NCI-H1417 treated with DMSO at 0.1 percent for 48 hours (cell line): ENCODE measurements around the gene COL16A1.

Source experiments
- DNase-seq: peaks from one replicate; lab custom pipeline; 2025; lab: John Stamatoyannopoulos, UW

The COL16A1 gene

GRCh38 chr1:31705080-31705866 lies 1.5 kb upstream of the COL16A1 start:
- DNase-seq = no peak

GRCh38 chr1:31704271-31705079 lies 658 bp upstream of the COL16A1 start:
- peak; percentile 5 for DNase-seq

GRCh38 chr1:31702836-31703404 lies 897 bp downstream of the COL16A1 start:
- no peak for DNase-seq

DNA sequence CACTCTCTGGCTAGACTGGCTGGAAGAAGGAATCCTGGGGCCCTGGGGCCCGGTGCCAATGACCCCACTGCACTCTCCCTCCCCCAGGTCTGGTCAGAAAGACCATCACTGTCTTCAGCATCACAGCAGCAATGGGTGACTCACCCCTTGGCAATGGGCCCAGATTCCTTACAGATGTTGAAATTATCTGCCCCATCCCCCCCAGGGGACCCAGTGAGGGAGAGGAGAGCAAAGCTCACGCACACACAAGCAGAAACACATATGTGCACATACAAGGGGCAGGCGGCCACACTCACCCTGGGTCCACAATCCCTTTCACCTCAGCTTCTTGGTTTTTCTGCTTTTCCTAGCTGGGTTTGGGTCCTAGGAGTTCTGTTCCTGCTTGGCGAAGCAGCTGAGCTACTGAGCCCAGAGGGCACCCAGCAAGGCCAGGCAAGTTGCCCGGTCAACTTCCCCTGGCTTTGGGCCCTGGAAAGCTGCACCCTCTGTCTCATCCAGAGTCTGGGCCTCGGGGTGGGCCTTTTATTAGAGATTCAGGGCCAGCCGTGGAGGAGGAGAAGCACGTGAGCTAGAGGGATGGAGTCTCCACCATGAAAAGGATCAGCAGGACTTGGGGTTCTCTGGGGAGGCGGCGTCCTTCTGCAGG lies 2.6 kb downstream of the COL16A1 start:
- DNase-seq = no peak

GRCh38 chr1:31700468-31701090 lies 3.2 kb downstream of the COL16A1 start:
- DNase-seq = no peak

- DNase-seq = no peak
Observed at GRCh38 chr1:31699341-31699891, 4.4 kb downstream of the COL16A1 start.

GRCh38 chr1:31697369-31697984 lies 6.3 kb downstream of the COL16A1 start:
- DNase-seq = no peak

- DNase-seq = no peak
Observed at GRCh38 chr1:31696242-31696641, 7.6 kb downstream of the COL16A1 start.

DNA sequence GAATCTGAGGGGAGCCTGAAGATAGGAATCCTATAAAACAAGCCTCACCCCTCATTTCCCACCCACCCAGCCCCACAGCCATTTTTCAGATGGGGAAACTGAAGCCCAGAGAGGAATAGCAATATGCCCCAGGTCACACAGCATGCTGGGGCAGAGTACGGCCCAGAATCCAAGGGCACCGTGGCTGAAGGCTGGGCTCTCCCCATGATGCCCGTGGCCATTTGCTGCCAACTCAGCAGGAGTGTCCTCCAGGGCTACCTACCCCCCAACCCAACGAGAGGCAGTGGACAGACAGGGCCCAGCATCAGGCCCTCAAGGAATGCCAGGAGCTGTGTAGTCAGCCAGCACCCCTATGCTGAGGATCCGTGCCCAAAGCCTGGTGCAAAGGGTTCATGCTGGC lies 8.5 kb downstream of the COL16A1 start:
- DNase-seq = no peak

GRCh38 chr1:31694964-31695313 lies 8.9 kb downstream of the COL16A1 start:
- DNase-seq = no peak

GRCh38 chr1:31694069-31694963 lies 9.5 kb downstream of the COL16A1 start:
- no peak for DNase-seq

- no peak for DNase-seq
Observed at GRCh38 chr1:31693231-31693630, 10.6 kb downstream of the COL16A1 start.

- DNase-seq = no peak
Observed at GRCh38 chr1:31691951-31692350, 11.9 kb downstream of the COL16A1 start.

- DNase-seq = no peak
Observed at GRCh38 chr1:31691446-31691845, 12.4 kb downstream of the COL16A1 start.

GRCh38 chr1:31690921-31691320 lies 12.9 kb downstream of the COL16A1 start:
- DNase-seq = no peak

GRCh38 chr1:31689854-31690253 lies 14.0 kb downstream of the COL16A1 start:
- no peak for DNase-seq

- DNase-seq = no peak
Observed at GRCh38 chr1:31689379-31689778, 14.4 kb downstream of the COL16A1 start.

DNA sequence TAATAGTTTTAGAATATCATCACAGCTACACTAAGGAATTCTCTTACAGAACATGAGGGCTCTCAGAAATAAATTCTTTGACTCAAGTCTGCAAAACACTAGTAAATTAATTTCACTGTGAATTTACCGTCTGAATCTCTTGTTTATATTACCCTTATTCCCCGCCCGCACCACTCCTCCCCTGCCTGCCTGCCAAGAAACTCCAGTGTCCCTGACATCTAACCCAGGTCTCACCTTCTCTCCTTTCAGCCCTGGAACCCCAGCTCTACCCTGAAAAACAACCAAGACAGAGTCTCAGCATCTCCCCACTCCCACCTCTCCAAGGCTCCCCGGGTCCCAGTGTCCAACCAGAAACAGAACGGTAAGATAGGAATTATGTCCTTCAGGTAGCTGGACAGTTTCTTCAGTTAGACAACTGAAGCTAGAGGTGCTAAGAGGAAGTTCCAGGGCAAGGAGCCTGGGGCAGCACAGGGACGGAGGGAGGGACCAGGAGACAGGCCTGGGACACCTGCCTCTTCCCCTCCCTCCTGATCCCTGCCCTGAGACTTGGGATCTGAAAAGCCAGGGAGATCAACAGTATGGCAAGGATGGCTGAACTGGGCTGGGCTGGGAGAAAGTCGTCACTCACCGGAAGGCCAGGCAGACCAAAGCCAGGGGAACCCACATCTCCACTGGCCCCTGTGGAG lies 15.4 kb downstream of the COL16A1 start:
- no peak for DNase-seq

DNA sequence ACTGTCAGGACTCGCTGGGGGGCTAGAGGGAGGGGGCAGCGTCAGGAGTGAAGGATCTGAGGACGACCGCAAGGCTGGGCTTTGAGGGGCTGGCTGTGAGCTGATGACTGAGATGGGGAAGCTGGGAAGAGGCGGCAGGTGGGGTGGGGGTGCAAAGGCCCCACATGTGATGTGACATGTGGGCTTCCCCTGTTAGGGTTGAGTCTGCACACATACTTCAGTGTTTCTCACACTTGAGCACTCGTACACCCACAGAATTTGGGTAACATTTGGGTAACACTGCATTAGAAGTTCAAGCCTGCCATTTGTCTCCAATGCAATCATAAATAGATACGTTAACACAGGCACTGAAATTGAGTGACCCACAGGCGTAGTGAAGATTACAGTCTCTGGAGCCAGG lies 16.2 kb downstream of the COL16A1 start:
- DNase-seq = no peak

- no peak for DNase-seq
Observed at GRCh38 chr1:31685795-31686194, 18.0 kb downstream of the COL16A1 start.
